Fibroblast of pulmonary artery (primary cell): Measurements from ENCODE around the gene PDCD10.

Experiments
- DNase-seq: peaks from one replicate; pipeline ENCODE4 v3.0.0-alpha.2; 2010; ENCODE audit warnings: low read depth
- H3K4me3 ChIP-seq: replicated peaks from 2 replicates; pipeline ENCODE4 v1.5.1; 2011; ENCODE audit warnings: low read depth, mild to moderate bottlenecking, control low read depth, low read length, moderate library complexity
- CTCF ChIP-seq: IDR thresholded peaks from 2 replicates; pipeline ENCODE4 v1.5.1; 2011; ENCODE audit warnings: mild to moderate bottlenecking, control low read depth, low read length, inconsistent platforms; ENCODE audit errors: missing control alignments

PDCD10 gene

GRCh38 chr3:167653155-167653554, 81.5 kb downstream of the PDCD10 start:
- TF ChIP-seq CTCF, result no peak
- H3K4me3 ChIP-seq, result no peak overlapping the region
- no peak for DNase-seq

- H3K4me3 ChIP-seq, result no peak overlapping the region
- DNase-seq, result no peak
- no peak for TF ChIP-seq CTCF
These were observed 82.9 kb downstream of the PDCD10 start for GRCh38 chr3:167651826-167652225.

GRCh38 chr3:167650459-167650858, 84.2 kb downstream of the PDCD10 start:
- no peak for TF ChIP-seq CTCF
- H3K4me3 ChIP-seq, result no peak overlapping the region
- no peak for DNase-seq

GRCh38 chr3:167649746-167650145, 84.9 kb downstream of the PDCD10 start:
- H3K4me3 ChIP-seq, result no peak overlapping the region
- DNase-seq, result no peak
- TF ChIP-seq CTCF, result no peak

- no peak for DNase-seq
- no peak for TF ChIP-seq CTCF
- H3K4me3 ChIP-seq, result no peak overlapping the region
These were observed 90.1 kb downstream of the PDCD10 start for GRCh38 chr3:167644611-167645010.
